CD8-positive, alpha-beta memory T cell (primary cell): Measurements from ENCODE around the gene PLPP4. TPM values are rescaled to one million over a fixed set of nuclear protein-coding genes. Genes with fewer than 3 reads are reported as not detected.

Experiments
- CTCF ChIA-PET: fragments of 350-600 bp; sonication (Branson Sonifier 250); formaldehyde crosslinking; loops from one replicate; lab custom pipeline; 2021; ENCODE audit warnings: antibody characterized with exemption; lab: Charles Lee
- POLR2A ChIA-PET: fragments of 350-600 bp; sonication (Branson Sonifier 250); formaldehyde crosslinking; loops from one replicate; lab custom pipeline; 2021; ENCODE audit warnings: antibody characterized with exemption; lab: Charles Lee
- DNase-seq, 5 donors: peaks; one replicate each; pipeline versions ENCODE4 v3.0.0 to v3.0.0-alpha.2; 2020 to 2022; ENCODE audit warnings: mixed read lengths in 1 of 5
- H3K27ac ChIP-seq: one replicate; pipeline ENCODE4 v1.7.0; 2013; ENCODE audit warnings: low read depth, mild to moderate bottlenecking, low read length, moderate library complexity
- H3K27me3 ChIP-seq: 2 replicates; pipeline ENCODE4 v1.7.0; 2013; ENCODE audit warnings: low read length, mild to moderate bottlenecking; ENCODE audit not compliant: insufficient read depth, poor library complexity, severe bottlenecking
- H3K36me3 ChIP-seq: 2 replicates; pipeline ENCODE4 v1.7.0; 2013; ENCODE audit warnings: mild to moderate bottlenecking, low read length, moderate library complexity; ENCODE audit not compliant: insufficient read depth
- H3K4me1 ChIP-seq: 2 replicates; pipeline ENCODE4 v1.7.0; 2013; ENCODE audit warnings: mild to moderate bottlenecking, low read length, moderate library complexity; ENCODE audit not compliant: insufficient read depth
- H3K4me3 ChIP-seq: 2 replicates; pipeline ENCODE4 v1.7.0; 2013; ENCODE audit warnings: mild to moderate bottlenecking, low read length
- H3K9me3 ChIP-seq: 2 replicates; pipeline ENCODE4 v1.7.0; 2013; ENCODE audit warnings: mild to moderate bottlenecking, low read length
- H3K27ac Mint-ChIP-seq, 8 donors: one replicate each; pipeline ENCODE4 v1.8.0; 2020 to 2021; ENCODE audit warnings: mixed read lengths in 8 of 8, mild to moderate bottlenecking in 6 of 8, inconsistent platforms in 3 of 8, moderate library complexity in 3 of 8
- H3K27me3 Mint-ChIP-seq, 2 donors: one replicate each; pipeline ENCODE4 v1.8.0; 2020 to 2021; ENCODE audit warnings: mixed read lengths in 2 of 2, mild to moderate bottlenecking in 1 of 2, moderate library complexity in 1 of 2
- H3K36me3 Mint-ChIP-seq, 3 donors: one replicate each; pipeline ENCODE4 v1.8.0; 2020 to 2021; ENCODE audit warnings: mixed read lengths in 3 of 3, inconsistent platforms in 1 of 3, mild to moderate bottlenecking in 1 of 3
- H3K4me1 Mint-ChIP-seq, 3 donors: one replicate each; pipeline ENCODE4 v1.8.0; 2020 to 2021; ENCODE audit warnings: mixed read lengths in 3 of 3, inconsistent platforms in 1 of 3, mild to moderate bottlenecking in 1 of 3
- H3K4me3 Mint-ChIP-seq, 7 donors: one replicate each; pipeline ENCODE4 v1.8.0; 2020 to 2021; ENCODE audit warnings: mixed read lengths in 7 of 7, mild to moderate bottlenecking in 6 of 7, moderate library complexity in 4 of 7, inconsistent platforms in 2 of 7
- H3K9me3 Mint-ChIP-seq, 5 donors: one replicate each; pipeline ENCODE4 v1.8.0; 2020 to 2022; ENCODE audit warnings: mixed read lengths in 5 of 5, mild to moderate bottlenecking in 3 of 5, moderate library complexity in 2 of 5, inconsistent platforms in 1 of 5
- polyA plus RNA-seq: library from polyadenylated mRNA; unstranded; fragments of 300-500 nt; fragmentation: Illumina TruSeq; gene quantifications from one replicate; pipeline ENCODE4 v1.2.3, GENCODE V29; 2021
- total RNA-seq, 2 experiments: library from RNA; stranded (reverse); gene quantifications; one replicate each; pipeline ENCODE4 v1.2.3, GENCODE V29; 2021

The PLPP4 gene
- total and polyA plus RNA-seq, 3 experiments from 2014 or later, result not detected

DNA sequence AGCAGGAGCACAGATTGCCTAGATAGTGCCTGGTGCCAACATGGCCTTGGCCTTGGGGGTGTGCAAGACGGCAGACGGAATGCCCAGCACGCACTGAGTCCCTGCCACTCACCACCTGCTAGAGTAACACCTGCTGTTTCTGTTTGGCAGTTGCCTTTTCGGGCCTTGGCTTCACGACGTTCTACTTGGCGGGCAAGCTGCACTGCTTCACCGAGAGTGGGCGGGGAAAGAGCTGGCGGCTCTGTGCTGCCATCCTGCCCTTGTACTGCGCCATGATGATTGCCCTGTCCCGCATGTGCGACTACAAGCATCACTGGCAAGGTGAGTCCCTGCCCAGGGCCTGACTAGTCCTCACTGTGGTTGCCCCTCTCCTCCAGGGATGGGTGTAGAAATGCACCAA, 118.0 kb downstream of the PLPP4 start:
- Mint-ChIP-seq H3K4me1 (no peaks in the 10 kb centered on the region), H3K27ac (no peak overlapping the region), H3K36me3 (no peaks in the 10 kb centered on the region), H3K27me3 (peaks cover 2 to 4% of the 10 kb centered on the region in 2 donors), H3K9me3 (no peaks in the 10 kb centered on the region), H3K4me3 (no peak overlapping the region)
- no peaks in the 10 kb centered on the region for H3K27me3 ChIP-seq
- no peak overlapping the region for H3K27ac ChIP-seq
- no peaks in the 10 kb centered on the region for H3K9me3 ChIP-seq
- POLR2A ChIA-PET, result no interaction called here
- H3K36me3 ChIP-seq, result no peaks in the 10 kb centered on the region
- H3K4me1 ChIP-seq, result no peaks in the 10 kb centered on the region
- CTCF ChIA-PET, result no interaction called here
- no peak overlapping the region for H3K4me3 ChIP-seq
- DNase-seq, result no peak

DNA sequence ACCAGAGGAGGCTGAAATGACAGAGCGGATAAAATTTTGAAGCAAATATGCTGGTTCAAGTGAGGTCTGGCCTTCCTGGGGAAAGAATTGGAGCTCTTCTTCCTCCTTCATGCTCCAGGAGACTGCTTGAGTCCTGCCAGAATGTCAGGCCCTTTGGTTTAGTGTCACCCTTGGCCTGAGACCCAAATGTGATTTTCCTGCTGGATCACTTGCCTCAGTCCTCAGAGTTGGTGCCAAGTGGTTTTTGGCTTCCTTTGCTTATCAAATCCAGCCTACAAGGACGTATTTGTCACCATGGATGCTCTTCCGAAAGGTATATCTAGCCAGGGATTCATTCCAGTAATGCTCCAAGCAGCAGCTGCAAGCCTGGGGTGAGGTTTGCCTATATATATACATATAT, 118.4 kb downstream of the PLPP4 start:
- no peak overlapping the region for H3K4me3 ChIP-seq
- H3K27ac ChIP-seq, result no peak overlapping the region
- no peaks in the 10 kb centered on the region for H3K4me1 ChIP-seq
- DNase-seq, result no peak
- ChIA-PET POLR2A (no interaction called here), CTCF (no interaction called here)
- Mint-ChIP-seq H3K27me3 (peaks cover 2 to 4% of the 10 kb centered on the region in 2 donors), H3K9me3 (peaks cover 0 to under 1% (median 0%) of the 10 kb centered on the region in 5 donors), H3K4me3 (no peak overlapping the region), H3K36me3 (no peaks in the 10 kb centered on the region), H3K27ac (no peak overlapping the region), H3K4me1 (no peaks in the 10 kb centered on the region)
- no peaks in the 10 kb centered on the region for H3K36me3 ChIP-seq
- no peaks in the 10 kb centered on the region for H3K27me3 ChIP-seq
- no peaks in the 10 kb centered on the region for H3K9me3 ChIP-seq

DNA sequence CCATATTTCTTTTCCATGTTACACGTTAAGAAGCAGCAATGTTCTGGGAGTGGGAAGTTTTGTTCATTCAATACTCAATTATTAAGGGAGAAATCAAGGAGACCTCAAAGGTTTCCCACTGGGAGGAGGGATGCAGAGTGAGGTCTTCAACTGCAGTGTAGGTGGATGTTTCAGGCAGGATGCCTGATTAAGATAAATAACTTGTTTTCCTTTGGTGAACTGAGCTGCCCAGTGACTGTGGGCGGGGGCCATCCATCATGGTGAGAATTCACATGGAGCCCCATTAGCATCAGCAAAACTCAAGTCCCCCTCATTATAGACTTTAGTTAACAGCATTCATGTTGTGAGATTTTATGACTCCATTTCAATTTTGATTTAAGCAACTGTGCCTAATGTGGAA, 121.1 kb downstream of the PLPP4 start:
- CTCF ChIA-PET, result no interaction called here
- no peak overlapping the region for H3K27ac Mint-ChIP-seq

DNA sequence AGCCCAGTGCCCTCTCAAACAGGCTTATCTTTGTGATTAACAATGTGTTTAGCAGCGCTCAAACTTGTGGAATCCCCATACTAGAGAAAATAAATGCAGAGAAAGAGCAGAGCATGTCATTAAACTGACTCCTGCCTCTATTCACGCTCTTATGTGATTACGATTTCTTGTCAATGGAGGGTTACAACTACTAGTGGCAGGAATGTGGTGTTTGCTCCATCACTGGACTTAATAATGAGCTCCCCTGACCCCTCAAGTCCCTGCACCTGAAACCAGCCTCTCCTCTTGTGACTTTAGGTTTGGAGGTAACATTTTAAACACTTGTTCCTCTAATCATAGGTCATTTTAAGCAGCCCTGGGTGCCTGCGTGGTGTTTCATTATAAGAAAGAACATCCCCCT, 121.9 kb downstream of the PLPP4 start:
- no peak overlapping the region for H3K4me3 Mint-ChIP-seq
- no peaks in the 10 kb centered on the region for H3K4me1 Mint-ChIP-seq
- POLR2A ChIA-PET, result no interaction called here
- H3K27me3 Mint-ChIP-seq, result peaks cover 0 to 4% of the 10 kb centered on the region in 2 donors
- peaks cover 0 to 3% (median 0%) of the 10 kb centered on the region in 5 donors for H3K9me3 Mint-ChIP-seq
- no peak overlapping the region for H3K27ac Mint-ChIP-seq
- H3K27ac ChIP-seq, result no peak overlapping the region
- H3K36me3 Mint-ChIP-seq, result no peaks in the 10 kb centered on the region
- CTCF ChIA-PET, result no interaction called here
- H3K27me3 ChIP-seq, result no peaks in the 10 kb centered on the region
- no peaks in the 10 kb centered on the region for H3K36me3 ChIP-seq
- no peaks in the 10 kb centered on the region for H3K4me1 ChIP-seq
- H3K9me3 ChIP-seq, result no peaks in the 10 kb centered on the region
- DNase-seq, result no peak
- H3K4me3 ChIP-seq, result no peak overlapping the region

More for the DNA sequence above, 121.1 kb downstream of the PLPP4 start:
- POLR2A ChIA-PET, result no interaction called here
- DNase-seq, result no peak
- no peaks in the 10 kb centered on the region for H3K4me1 Mint-ChIP-seq
- no peaks in the 10 kb centered on the region for H3K36me3 Mint-ChIP-seq
- Histone ChIP-seq H3K4me1 (no peaks in the 10 kb centered on the region), H3K4me3 (no peak overlapping the region), H3K27ac (no peak overlapping the region), H3K36me3 (no peaks in the 10 kb centered on the region), H3K27me3 (no peaks in the 10 kb centered on the region), H3K9me3 (no peaks in the 10 kb centered on the region)
- peaks cover 0 to 4% of the 10 kb centered on the region in 2 donors for H3K27me3 Mint-ChIP-seq
- no peak overlapping the region for H3K4me3 Mint-ChIP-seq
- H3K9me3 Mint-ChIP-seq, result peaks cover 0 to 3% (median 0%) of the 10 kb centered on the region in 5 donors

DNA sequence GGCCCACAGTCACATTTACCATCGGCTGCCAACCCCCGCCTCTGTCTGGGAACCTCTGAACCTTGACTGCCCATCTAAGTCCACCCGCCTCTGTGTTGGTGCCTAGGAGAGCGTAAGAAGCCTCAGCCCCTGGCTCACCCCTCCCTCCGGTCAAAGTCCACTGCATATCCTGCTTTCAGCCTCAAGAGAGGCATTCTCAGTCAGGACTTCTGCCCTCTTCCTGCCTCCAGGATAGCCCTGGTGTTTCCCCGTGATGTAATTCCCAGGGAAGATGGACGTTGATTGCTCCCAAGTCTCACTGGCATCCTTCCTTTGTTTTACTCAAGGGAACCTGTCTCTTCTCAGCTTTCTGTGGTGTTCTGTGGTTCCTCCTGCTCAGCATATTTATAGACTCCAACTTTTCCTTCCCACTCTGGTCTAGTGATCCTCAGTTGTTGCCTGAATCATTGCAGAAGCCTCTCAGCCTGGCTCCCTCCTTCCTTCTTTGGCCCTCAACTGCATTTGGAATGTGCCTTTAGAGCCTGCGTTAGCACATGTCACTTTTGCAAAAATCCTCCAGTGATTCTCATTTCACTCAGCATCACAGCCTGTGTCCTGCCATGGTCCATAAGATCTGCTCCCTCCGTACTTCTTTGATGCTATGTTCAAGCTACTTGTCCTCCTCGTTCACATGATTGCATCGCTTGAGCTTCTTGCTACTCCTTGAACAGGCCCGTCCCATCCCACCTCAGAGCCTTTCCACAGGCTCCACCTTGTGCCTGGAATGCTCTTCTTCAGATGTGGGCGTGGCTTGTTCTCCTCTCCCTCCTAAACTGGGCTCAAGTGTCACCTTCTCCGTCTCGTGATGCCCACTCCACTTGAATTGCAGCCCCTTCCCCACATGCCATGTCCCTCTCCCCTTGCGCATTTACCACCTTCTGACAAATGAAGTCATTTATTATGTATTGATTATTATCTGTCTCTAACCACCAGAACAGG, 124.2 kb downstream of the PLPP4 start:
- Histone ChIP-seq H3K4me3 (no peak overlapping the region), H3K27me3 (no peaks in the 10 kb centered on the region), H3K27ac (no peak overlapping the region), H3K4me1 (no peaks in the 10 kb centered on the region), H3K36me3 (no peaks in the 10 kb centered on the region), H3K9me3 (no peaks in the 10 kb centered on the region)
- Mint-ChIP-seq H3K9me3 (peaks cover 0 to 3% (median 0%) of the 10 kb centered on the region in 5 donors), H3K4me1 (no peaks in the 10 kb centered on the region), H3K27ac (no peak overlapping the region), H3K36me3 (no peaks in the 10 kb centered on the region), H3K4me3 (no peak overlapping the region), H3K27me3 (peaks cover 0 to 2% of the 10 kb centered on the region in 2 donors)
- POLR2A ChIA-PET, result no interaction called here
- CTCF ChIA-PET, result no interaction called here
- DNase-seq, result no peak

DNA sequence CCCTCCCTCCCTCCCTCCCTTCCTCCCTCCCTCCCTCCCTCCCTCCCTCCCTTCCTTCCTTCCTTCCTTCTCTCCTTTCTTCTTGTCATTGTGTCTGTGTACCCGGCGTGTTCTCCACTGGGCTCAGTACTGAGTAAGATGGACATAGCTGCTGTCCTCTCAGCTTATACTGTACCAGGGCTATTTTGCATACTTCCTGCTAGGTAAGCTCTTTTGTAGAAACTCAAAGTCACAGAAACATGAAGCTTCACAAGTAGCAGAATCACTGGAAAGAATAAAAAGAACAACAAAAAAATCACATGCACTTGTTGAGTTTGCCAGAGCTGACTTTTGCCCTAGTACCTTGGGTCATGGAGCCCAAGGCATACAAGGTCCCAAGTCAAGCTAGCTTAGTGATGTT, 125.7 kb downstream of the PLPP4 start:
- Mint-ChIP-seq H3K4me1 (no peaks in the 10 kb centered on the region), H3K9me3 (peaks cover 0 to 3% (median 0%) of the 10 kb centered on the region in 5 donors), H3K36me3 (no peaks in the 10 kb centered on the region), H3K27me3 (peaks cover 0 to 2% of the 10 kb centered on the region in 2 donors), H3K4me3 (no peak overlapping the region), H3K27ac (no peak overlapping the region)
- POLR2A ChIA-PET, result no interaction called here
- Histone ChIP-seq H3K9me3 (no peaks in the 10 kb centered on the region), H3K36me3 (no peaks in the 10 kb centered on the region), H3K27ac (no peak overlapping the region), H3K4me1 (no peaks in the 10 kb centered on the region), H3K4me3 (no peak overlapping the region), H3K27me3 (no peaks in the 10 kb centered on the region)
- DNase-seq, result no peak
- CTCF ChIA-PET, result no interaction called here

DNA sequence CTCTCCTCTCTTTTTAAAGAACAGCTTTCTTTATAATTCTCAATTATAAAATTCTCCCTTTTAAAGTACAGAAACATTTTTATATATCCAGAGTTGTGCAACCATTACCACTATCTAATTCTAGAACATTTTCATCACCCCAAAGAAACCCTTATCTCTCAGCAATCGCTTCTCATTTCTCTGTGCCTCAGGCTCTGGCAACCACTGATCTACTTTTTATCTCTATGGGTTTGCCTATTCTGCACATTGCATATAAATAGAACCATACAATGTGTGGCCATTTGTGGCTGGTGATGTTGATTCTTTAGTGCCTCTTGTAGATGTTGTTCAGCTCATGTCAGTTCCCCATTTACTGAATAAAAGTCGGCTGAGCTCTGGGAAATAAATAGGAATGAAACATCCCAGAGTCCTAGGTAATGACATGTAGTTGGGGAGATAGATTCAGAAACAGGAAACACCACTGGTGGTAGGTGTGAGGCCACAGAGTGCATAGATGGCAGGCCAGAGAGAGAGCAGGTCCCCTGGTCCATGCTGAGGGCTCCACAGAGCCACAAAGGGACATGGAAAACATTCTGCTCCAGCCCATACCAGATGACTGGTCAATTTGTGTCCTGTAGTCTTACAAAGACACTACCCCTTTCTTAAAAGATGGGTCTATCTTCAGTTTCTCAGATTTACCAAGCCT, 126.5 kb downstream of the PLPP4 start:
- H3K36me3 ChIP-seq, result no peaks in the 10 kb centered on the region
- peaks cover 0 to 3% (median 0%) of the 10 kb centered on the region in 5 donors for H3K9me3 Mint-ChIP-seq

DNA sequence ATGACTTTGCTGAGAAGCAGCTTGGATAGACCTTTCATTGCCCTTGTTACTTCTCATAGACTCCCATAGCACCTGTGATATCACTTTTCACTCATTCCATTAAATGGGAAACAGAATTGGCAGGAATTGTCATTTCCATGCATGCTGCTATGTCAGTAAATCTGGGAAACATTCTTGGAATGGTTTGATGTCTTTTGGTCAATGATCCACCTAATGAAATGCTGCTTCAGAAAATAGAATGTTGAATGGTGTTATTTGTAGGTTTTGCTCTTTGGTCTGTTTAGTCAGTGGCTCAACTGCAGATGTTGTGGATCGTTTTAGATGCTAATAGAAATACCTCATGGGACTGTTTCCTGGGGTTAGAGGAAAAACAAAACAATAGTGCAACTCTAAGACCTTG, 127.8 kb downstream of the PLPP4 start:
- Mint-ChIP-seq H3K4me1 (no peaks in the 10 kb centered on the region), H3K4me3 (no peak overlapping the region), H3K36me3 (no peaks in the 10 kb centered on the region), H3K9me3 (peaks cover 0 to 3% (median 0%) of the 10 kb centered on the region in 5 donors), H3K27ac (no peak overlapping the region), H3K27me3 (peaks cover 0 to 2% of the 10 kb centered on the region in 2 donors)
- no peak overlapping the region for H3K27ac ChIP-seq
- DNase-seq, result no peak
- H3K9me3 ChIP-seq, result no peaks in the 10 kb centered on the region
- H3K4me1 ChIP-seq, result no peaks in the 10 kb centered on the region
- H3K4me3 ChIP-seq, result no peak overlapping the region
- no peaks in the 10 kb centered on the region for H3K36me3 ChIP-seq
- no peaks in the 10 kb centered on the region for H3K27me3 ChIP-seq
- POLR2A ChIA-PET, result no interaction called here
- CTCF ChIA-PET, result no interaction called here

More for the DNA sequence above, 126.5 kb downstream of the PLPP4 start:
- H3K9me3 ChIP-seq, result no peaks in the 10 kb centered on the region
- POLR2A ChIA-PET, result no interaction called here
- no peak overlapping the region for H3K4me3 ChIP-seq
- no peaks in the 10 kb centered on the region for H3K36me3 Mint-ChIP-seq
- H3K27ac ChIP-seq, result no peak overlapping the region
- no peaks in the 10 kb centered on the region for H3K4me1 ChIP-seq
- H3K27me3 ChIP-seq, result no peaks in the 10 kb centered on the region
- no peak overlapping the region for H3K4me3 Mint-ChIP-seq
- H3K4me1 Mint-ChIP-seq, result no peaks in the 10 kb centered on the region
- H3K27me3 Mint-ChIP-seq, result peaks cover 0 to 2% of the 10 kb centered on the region in 2 donors
- H3K27ac Mint-ChIP-seq, result peak overlapping the region in 2 of 8 donors; percentile 12 to 91
- CTCF ChIA-PET, result no interaction called here
- DNase-seq, result no peak
